Left lung (tissue), 10 donors: Measurements from ENCODE around the gene CDH4. TPM values are rescaled to one million over a fixed set of nuclear protein-coding genes. Genes with fewer than 3 reads are reported as not detected.

Experiments used
- ATAC-seq: fragments of 200-7000 bp; cut with Tn5 transposase; one replicate; pipeline ENCODE4 v1.9.1; 2020; ENCODE audit warnings: moderate library complexity
- DNase-seq, 4 donors: peaks; one replicate each; pipeline ENCODE4 v3.0.0-alpha.2; 2013 to 2020
- H3K27ac ChIP-seq, 2 donors: fragments of 200-600 bp; sonication (generic) in 1 of 2; one replicate each; pipeline versions ENCODE4 v1.5.0 to v1.8.0; 2020 to 2021
- H3K27me3 ChIP-seq, 2 donors: fragments of 200-600 bp; sonication (generic) in 1 of 2; one replicate each; pipeline versions ENCODE4 v1.5.0 to v1.8.0; 2020 to 2021
- H3K36me3 ChIP-seq, 2 donors: fragments of 200-600 bp; sonication (generic) in 1 of 2; one replicate each; pipeline versions ENCODE4 v1.5.0 to v1.8.0; 2020 to 2021
- H3K4me1 ChIP-seq, 2 donors: fragments of 200-600 bp; one replicate each; pipeline ENCODE4 v1.8.0; 2021
- H3K4me3 ChIP-seq, 2 donors: fragments of 200-600 bp; sonication (generic) in 1 of 2; one replicate each; pipeline versions ENCODE4 v1.5.0 to v1.8.0; 2020 to 2021; ENCODE audit warnings: mild to moderate bottlenecking in 1 of 2
- H3K9me3 ChIP-seq, 2 donors: fragments of 200-600 bp; sonication (generic) in 1 of 2; one replicate each; pipeline versions ENCODE4 v1.5.0 to v1.8.0; 2020 to 2021
- CTCF ChIP-seq, 2 donors: fragments of 200-600 bp; sonication (generic) in 1 of 2; IDR thresholded peaks; one replicate each; pipeline versions ENCODE4 v1.5.0 to v1.8.0; 2021; ENCODE audit warnings: antibody characterized with exemption in 2 of 2
- intact Hi-C, 2 donors: fragments of 100-400 bp; cut with DNase I; formaldehyde crosslinking; loops; one replicate each; pipeline versions ENCODE4 v1.11.2 to v1.14.2; 2022
- polyA plus RNA-seq, 6 donors: library from polyadenylated mRNA; unstranded; fragments of 120-200 nt; gene quantifications; one replicate each; pipeline ENCODE4 v1.2.1, GENCODE V29; 2013; ENCODE audit not compliant: insufficient read length in 6 of 6
- total RNA-seq, 2 donors: library from RNA; stranded (reverse); fragmentation: NEBNext Ultra II Directional; extraction: Animal tissue kit (Norgen Biotek cat#: 25700); gene quantifications; one replicate each; pipeline ENCODE4 v1.2.1, GENCODE V29; 2021
- donor health status: DM: no; HTN: yes; CAD: no.
- donor health status: DM: no; HTN: no; CAD: no.

Gene CDH4
- total and polyA plus RNA-seq, 8 donors, result 0.24 to 10.8 (median 5.1) TPM

GRCh38 chr20:61868006-61868405 lies 615.9 kb downstream of the CDH4 start:
- DNase-seq (peak in 1 of 4 donors; percentile 49), ATAC-seq (no peak)
- H3K4me1 ChIP-seq, result no peaks in the 10 kb centered on the region
- intact Hi-C loops, result no loop called here
- peaks cover 0 to 43% of the 10 kb centered on the region in 2 donors for H3K27me3 ChIP-seq
- TF ChIP-seq CTCF (IDR thresholded peaks at IDR 0.05), result no peak
- H3K36me3 ChIP-seq, result no peaks in the 10 kb centered on the region
- no peak overlapping the region for H3K4me3 ChIP-seq
- peaks cover 0 to 19% of the 10 kb centered on the region in 2 donors for H3K9me3 ChIP-seq
- no peak overlapping the region for H3K27ac ChIP-seq

GRCh38 chr20:61868466-61869090 lies 616.5 kb downstream of the CDH4 start:
- no peak for TF ChIP-seq CTCF (IDR thresholded peaks at IDR 0.05)
- no peaks in the 10 kb centered on the region for H3K36me3 ChIP-seq
- H3K4me1 ChIP-seq, result no peaks in the 10 kb centered on the region
- DNase-seq, result peak in 1 of 4 donors; percentile 66
- no peak for ATAC-seq
- peaks cover 0 to 43% of the 10 kb centered on the region in 2 donors for H3K27me3 ChIP-seq
- H3K4me3 ChIP-seq, result no peak overlapping the region
- intact Hi-C loops, result no loop called here
- no peak overlapping the region for H3K27ac ChIP-seq
- H3K9me3 ChIP-seq, result peaks cover 0 to 19% of the 10 kb centered on the region in 2 donors

- ATAC-seq (no peak), DNase-seq (peak in 1 of 4 donors; percentile 49)
- Histone ChIP-seq H3K4me1 (no peaks in the 10 kb centered on the region), H3K4me3 (no peak overlapping the region), H3K27ac (no peak overlapping the region), H3K27me3 (peaks cover 0 to 41% of the 10 kb centered on the region in 2 donors), H3K36me3 (no peaks in the 10 kb centered on the region), H3K9me3 (peaks cover 0 to 16% of the 10 kb centered on the region in 2 donors)
- intact Hi-C loops, result no loop called here
- no peak for TF ChIP-seq CTCF (IDR thresholded peaks at IDR 0.05)
These were observed 617.9 kb downstream of the CDH4 start for GRCh38 chr20:61869750-61870507.

- no peak overlapping the region for H3K27ac ChIP-seq
- H3K4me1 ChIP-seq, result no peaks in the 10 kb centered on the region
- no peak for TF ChIP-seq CTCF (IDR thresholded peaks at IDR 0.05)
- no peak overlapping the region for H3K4me3 ChIP-seq
- intact Hi-C loops, result no loop called here
- DNase-seq, result no peak
- H3K36me3 ChIP-seq, result no peaks in the 10 kb centered on the region
- ATAC-seq, result no peak
- peaks cover 0 to 48% of the 10 kb centered on the region in 2 donors for H3K27me3 ChIP-seq
- H3K9me3 ChIP-seq, result peaks cover 0 to 16% of the 10 kb centered on the region in 2 donors
These were observed 619.1 kb downstream of the CDH4 start for GRCh38 chr20:61871160-61871559.

GRCh38 chr20:61871913-61872312 lies 619.9 kb downstream of the CDH4 start:
- peaks cover 0 to 15% of the 10 kb centered on the region in 2 donors for H3K9me3 ChIP-seq
- intact Hi-C loops, result no loop called here
- no peaks in the 10 kb centered on the region for H3K36me3 ChIP-seq
- peak in 1 of 4 donors; percentile 42 for DNase-seq
- no peaks in the 10 kb centered on the region for H3K4me1 ChIP-seq
- no peak for ATAC-seq
- peaks cover 0 to 48% of the 10 kb centered on the region in 2 donors for H3K27me3 ChIP-seq
- no peak overlapping the region for H3K27ac ChIP-seq
- no peak for TF ChIP-seq CTCF (IDR thresholded peaks at IDR 0.05)
- no peak overlapping the region for H3K4me3 ChIP-seq
